Gastrocnemius medialis (tissue), 4 donors: ENCODE results near the gene SH2D6. TPM values are rescaled to one million over a fixed set of nuclear protein-coding genes. Genes with fewer than 3 reads are reported as not detected.

Experiments used
- ATAC-seq, 2 donors: fragments of 150-250 bp; one replicate each; pipeline ENCODE4 v1.9.1; 2016
- DNase-seq, 2 donors: peaks; one replicate each; pipeline ENCODE4 v3.0.0-alpha.2; 2019
- H3K27ac ChIP-seq, 4 donors: fragments of 200-600 bp; sonication (generic); 1 replicate in 1 of 4; 2 replicates in 3 of 4; pipeline ENCODE4 v1.5.1; 2016 to 2018; ENCODE audit warnings: mild to moderate bottlenecking in 2 of 4, moderate library complexity in 1 of 4
- H3K27me3 ChIP-seq, 3 donors: fragments of 200-600 bp; sonication (generic) in 2 of 3; 1 replicate in 1 of 3; 2 replicates in 2 of 3; pipeline versions ENCODE4 v1.5.1 to v1.6.0; 2016 to 2019; ENCODE audit warnings: mild to moderate bottlenecking in 1 of 3, moderate library complexity in 1 of 3
- H3K36me3 ChIP-seq, 2 donors: fragments of 200-600 bp; sonication (generic) in 1 of 2; one replicate each; pipeline ENCODE4 v1.5.1; 2017 to 2018
- H3K4me1 ChIP-seq, 2 donors: fragments of 200-600 bp; sonication (generic) in 1 of 2; one replicate each; pipeline ENCODE4 v1.5.1; 2016 to 2017; ENCODE audit warnings: mild to moderate bottlenecking in 2 of 2
- H3K4me3 ChIP-seq, 4 donors: fragments of 200-600 bp; sonication (generic) in 3 of 4; 1 replicate in 1 of 4; 2 replicates in 3 of 4; pipeline ENCODE4 v1.5.1; 2016 to 2019; ENCODE audit warnings: mild to moderate bottlenecking in 2 of 4
- H3K9me3 ChIP-seq, 3 donors: fragments of 200-600 bp; sonication (generic) in 2 of 3; 1 replicate in 1 of 3; 2 replicates in 2 of 3; pipeline ENCODE4 v1.5.1; 2016 to 2019
- CTCF ChIP-seq, 5 experiments: fragments of 450-650 bp in 3 of 5; fragments of 200-600 bp in 2 of 5; sonication (generic) in 2 of 5; IDR thresholded peaks in 4 of 5; conservative IDR thresholded peaks in 1 of 5; 1 replicate in 4 of 5; 2 replicates in 1 of 5; pipeline ENCODE4 v1.5.1; 2016 to 2019; ENCODE audit warnings: antibody characterized with exemption in 5 of 5, mild to moderate bottlenecking in 3 of 5, moderate library complexity in 3 of 5
- POLR2A ChIP-seq, 2 donors: fragments of 450-650 bp; IDR thresholded peaks; one replicate each; pipeline ENCODE4 v1.6.1; 2017; ENCODE audit warnings: antibody characterized with exemption in 2 of 2, mild to moderate bottlenecking in 2 of 2, moderate library complexity in 2 of 2
- in situ Hi-C, 4 donors: fragments of 200-750 bp; cut with MboI; loops; one replicate each; pipeline versions ENCODE4 v1.15.0 to v1.8.0; 2017; ENCODE audit warnings: low sequenced_read_pairs in 4 of 4
- intact Hi-C: fragments of 100-400 bp; cut with DNase I; formaldehyde crosslinking; loops from one replicate; pipeline ENCODE4 v1.15.1; 2023; ENCODE audit warnings: low total_unique reads
- total RNA-seq, 4 donors: library from RNA; depleted of rRNA; stranded (reverse); fragments of >200 nt; gene quantifications; one replicate each; pipeline versions ENCODE4 v1.1.0 to v1.2.3, GENCODE V29; 2016

SH2D6 gene
- total RNA-seq, 4 donors from 2014 or later, result 3.5 TPM; not detected in 3

- H3K27ac ChIP-seq, result no peak overlapping the region
- DNase-seq, result no peak
- in situ Hi-C loops, result no loop called here
- H3K4me3 ChIP-seq, result no peak overlapping the region
- no peak for ATAC-seq
- intact Hi-C loops, result no loop called here
- H3K36me3 ChIP-seq, result no peaks in the 10 kb centered on the region
- no peaks in the 10 kb centered on the region for H3K27me3 ChIP-seq
- no peaks in the 10 kb centered on the region for H3K9me3 ChIP-seq
- no peaks in the 10 kb centered on the region for H3K4me1 ChIP-seq
- TF ChIP-seq CTCF (IDR thresholded peaks at IDR 0.05 in 4 of 5, conservative IDR thresholded peaks at IDR 0.05 in 1 of 5) (no peak), POLR2A (IDR thresholded peaks at IDR 0.05) (no peak)
Measured at GRCh38 chr2:85457877-85458316, 39.4 kb downstream of the SH2D6 start.

GRCh38 chr2:85458601-85459563 lies 40.4 kb downstream of the SH2D6 start:
- intact Hi-C loops (no loop called here), in situ Hi-C loops (no loop called here)
- Histone ChIP-seq H3K36me3 (no peaks in the 10 kb centered on the region), H3K27ac (no peak overlapping the region), H3K27me3 (no peaks in the 10 kb centered on the region), H3K4me1 (no peaks in the 10 kb centered on the region), H3K4me3 (no peak overlapping the region), H3K9me3 (no peaks in the 10 kb centered on the region)
- ATAC-seq (no peak), DNase-seq (no peak)
- TF ChIP-seq CTCF (IDR thresholded peaks at IDR 0.05 in 4 of 5, conservative IDR thresholded peaks at IDR 0.05 in 1 of 5) (no peak), POLR2A (IDR thresholded peaks at IDR 0.05) (no peak)

GRCh38 chr2:85459771-85460170 lies 41.3 kb downstream of the SH2D6 start:
- intact Hi-C loops, result no loop called here
- H3K27me3 ChIP-seq, result no peaks in the 10 kb centered on the region

GRCh38 chr2:85462322-85462721 lies 43.8 kb downstream of the SH2D6 start:
- in situ Hi-C loops, result no loop called here
- intact Hi-C loops, result no loop called here
- H3K36me3 ChIP-seq, result no peaks in the 10 kb centered on the region

More at GRCh38 chr2:85459771-85460170, 41.3 kb downstream of the SH2D6 start:
- DNase-seq (no peak), ATAC-seq (no peak)
- Histone ChIP-seq H3K36me3 (no peaks in the 10 kb centered on the region), H3K27ac (no peak overlapping the region), H3K4me3 (no peak overlapping the region), H3K4me1 (no peaks in the 10 kb centered on the region), H3K9me3 (no peaks in the 10 kb centered on the region)
- in situ Hi-C loops, result no loop called here
- no peak for TF ChIP-seq CTCF (IDR thresholded peaks at IDR 0.05 in 4 of 5, conservative IDR thresholded peaks at IDR 0.05 in 1 of 5)
- no peak for TF ChIP-seq POLR2A (IDR thresholded peaks at IDR 0.05)

More at GRCh38 chr2:85462322-85462721, 43.8 kb downstream of the SH2D6 start:
- Histone ChIP-seq H3K27me3 (no peaks in the 10 kb centered on the region), H3K27ac (no peak overlapping the region), H3K4me1 (no peaks in the 10 kb centered on the region), H3K9me3 (no peaks in the 10 kb centered on the region), H3K4me3 (no peak overlapping the region)
- no peak for TF ChIP-seq POLR2A (IDR thresholded peaks at IDR 0.05)
- no peak for TF ChIP-seq CTCF (IDR thresholded peaks at IDR 0.05 in 4 of 5, conservative IDR thresholded peaks at IDR 0.05 in 1 of 5)
- ATAC-seq (no peak), DNase-seq (no peak)
